A549 treated with DMSO at 1 μM for 4 hours (cell line): ENCODE data around the gene MAP3K1. TPM values are rescaled to one million over a fixed set of nuclear protein-coding genes. Genes with fewer than 3 reads are reported as not detected.

Source experiments
- total RNA-seq: library from RNA; stranded (reverse); fragments of 200-300 nt; extraction: Qiagen RNA extraction; gene quantifications from 5 replicates; pipeline ENCODE4 v1.2.3, GENCODE V29; 2022; ENCODE audit warnings: low read depth

MAP3K1 gene
- 1.3 to 2.3 TPM (median 1.9 TPM) in 5 replicates for total RNA-seq

DNA sequence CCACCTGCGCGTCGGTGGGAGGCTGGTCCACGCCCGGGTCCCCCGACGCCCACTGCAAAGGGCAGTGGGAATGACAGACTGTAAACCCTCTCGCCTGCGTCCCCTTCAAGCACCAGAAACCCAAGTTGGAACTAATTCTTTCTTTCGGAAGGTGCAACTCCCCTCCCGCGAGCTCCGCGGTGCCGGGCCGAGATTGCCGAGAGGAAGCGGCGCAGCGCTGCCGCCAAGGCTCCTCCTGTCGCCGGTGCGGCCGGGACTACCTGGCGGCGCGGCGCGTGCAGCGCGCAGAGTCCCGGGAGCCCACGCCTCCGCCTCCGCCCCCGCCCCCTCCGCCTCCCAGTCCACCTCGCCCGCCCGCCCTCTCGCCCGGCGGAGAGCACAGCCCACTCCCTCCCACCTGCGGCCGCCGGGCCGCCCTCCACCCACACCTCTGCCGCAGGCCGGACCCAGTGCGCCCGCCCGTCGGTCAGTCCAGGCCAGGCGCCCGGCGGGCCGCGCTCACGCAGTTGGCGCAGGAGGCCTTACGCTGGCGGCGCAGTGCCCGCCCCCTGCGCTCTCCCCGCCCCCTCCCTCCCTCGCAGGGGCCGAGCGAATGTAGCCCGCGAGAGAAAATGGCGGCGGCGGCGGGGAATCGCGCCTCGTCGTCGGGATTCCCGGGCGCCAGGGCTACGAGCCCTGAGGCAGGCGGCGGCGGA is at the start of gene MAP3K1:
TSS of gene MAP3K1 (plus strand) at position 587 of the 695 bp plus-strand sequence. CDS start at position 612, 25 bp downstream.

DNA sequence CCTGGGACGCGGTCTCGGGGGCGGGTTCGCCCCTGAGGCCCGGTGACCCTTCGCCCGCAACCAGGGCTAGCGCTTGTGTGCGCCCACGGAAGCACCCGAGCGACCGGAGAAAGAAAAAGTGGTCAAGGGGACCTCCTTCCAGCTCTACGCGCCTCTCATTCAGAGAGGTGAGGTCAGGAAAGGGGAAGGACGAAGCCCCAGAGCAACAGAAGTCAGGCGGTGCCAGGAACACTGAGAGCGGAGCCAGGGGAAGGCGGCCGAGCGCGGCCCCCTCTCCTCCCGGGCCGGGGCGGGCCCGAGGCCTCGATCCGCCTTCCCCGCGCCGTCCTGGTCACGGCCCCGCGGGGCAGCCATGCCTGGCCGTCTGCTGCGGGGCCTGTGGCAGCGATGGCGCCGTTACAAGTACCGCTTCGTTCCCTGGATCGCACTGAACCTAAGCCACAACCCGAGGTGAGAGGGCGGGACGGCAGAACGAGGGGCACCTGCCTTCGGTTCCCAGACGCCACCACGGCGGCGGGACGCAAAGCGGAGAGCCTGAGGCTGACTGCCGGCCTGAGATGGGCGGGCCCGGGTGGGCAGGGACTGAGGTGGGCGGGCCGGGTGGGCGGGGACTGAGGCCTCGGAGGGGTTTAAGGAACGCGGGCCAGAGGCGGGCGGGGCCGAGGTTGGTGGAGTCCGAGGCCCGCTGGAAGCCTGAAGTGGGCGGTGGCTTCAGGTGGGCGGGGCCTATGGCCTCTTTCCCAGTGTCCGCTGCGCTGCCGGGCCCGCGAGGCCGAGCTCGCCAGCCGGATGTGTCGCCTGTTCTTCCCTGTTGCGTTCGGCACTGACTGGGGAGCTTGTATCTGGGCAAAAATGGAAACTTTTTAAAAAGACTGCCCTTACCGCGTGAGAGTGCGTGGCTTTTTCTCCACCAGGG is 94.2 kb downstream of the MAP3K1 start, which contains the start of gene SETD9:
TSS of gene SETD9 (plus strand) at position 303 of the 916 bp plus-strand sequence. CDS start at position 353, 50 bp downstream.

Other genes with a start within 250 kb of the MAP3K1 start
- 6.2 to 8.2 TPM (median 6.3 TPM) in 5 replicates for gene SETD9, start 94.0 kb downstream of the MAP3K1 start, total RNA-seq
- 8.6 to 18.5 TPM (median 13.0 TPM) in 5 replicates for gene MIER3, start 136.6 kb downstream of the MAP3K1 start, total RNA-seq